ENCODE data around the gene SIRT7.

The SIRT7 gene

GRCh38 chr17:81865358-81865732 is 52.6 kb downstream of the SIRT7 start:
- no peak for DNase-seq (ENCODE audit: low read depth)
- H3K4me3 ChIP-seq (ENCODE audit: low read depth, low read length), result no peak overlapping the region
- no peak for TF ChIP-seq CTCF (IDR thresholded peaks at IDR 0.05; ENCODE audit: insufficient read depth, low read depth, low read length, missing control alignments)

- TF ChIP-seq CTCF (IDR thresholded peaks at IDR 0.05; ENCODE audit: insufficient read depth, low read depth, low read length, missing control alignments), result no peak
- no peak overlapping the region for H3K4me3 ChIP-seq (ENCODE audit: low read depth, low read length)
Observed at GRCh38 chr17:81863833-81864768, 53.9 kb downstream of the SIRT7 start.

GRCh38 chr17:81863123-81863675 is 54.8 kb downstream of the SIRT7 start:
- H3K4me3 ChIP-seq (ENCODE audit: low read depth, low read length), result no peak overlapping the region
- DNase-seq (ENCODE audit: low read depth), result no peak
- TF ChIP-seq CTCF (IDR thresholded peaks at IDR 0.05; ENCODE audit: insufficient read depth, low read depth, low read length, missing control alignments), result no peak

More at GRCh38 chr17:81863833-81864768, 53.9 kb downstream of the SIRT7 start:
- DNase-seq (ENCODE audit: low read depth), result no peak

All from GM12865 (cell line).